OCI-LY7 (cell line): ENCODE measurements around the gene RFPL1. TPM values are rescaled to one million over a fixed set of nuclear protein-coding genes. Genes with fewer than 3 reads are reported as not detected.

Experiments used
- BruUV-seq: library from RNA; stranded (reverse); fragments of 400-500 nt; replicated peaks from 2 replicates; lab custom pipeline; 2021; lab: Mats Ljungman, UMichigan
- CTCF ChIA-PET: fragments of 300-600 bp; sonication (Branson Sonifier 250); formaldehyde crosslinking; loops from one replicate; lab custom pipeline; 2022; ENCODE audit warnings: antibody characterized with exemption; ENCODE audit not compliant: unreplicated experiment; lab: Charles Lee
- POLR2A ChIA-PET: fragments of 300-600 bp; sonication (Branson Sonifier 250); formaldehyde crosslinking; loops from one replicate; lab custom pipeline; 2022; ENCODE audit warnings: antibody characterized with exemption; lab: Charles Lee
- DNase-seq: peaks from one replicate; pipeline ENCODE4 v3.0.0-alpha.2; 2015; ENCODE audit warnings: low spot score
- H2AFZ ChIP-seq: fragments of 200-600 bp; sonication (generic), shearing (Covaris generic); 2 replicates; pipeline ENCODE4 v1.6.1; 2014; ENCODE audit warnings: mild to moderate bottlenecking, antibody characterized with exemption, low read length, moderate library complexity
- H3K27ac ChIP-seq: fragments of 200-600 bp; sonication (generic); 2 replicates; pipeline ENCODE4 v1.5.1; 2014; ENCODE audit warnings: mixed run types, low read depth, mild to moderate bottlenecking, moderate library complexity, low read length, inconsistent platforms; ENCODE audit not compliant: poor library complexity, severe bottlenecking
- H3K36me3 ChIP-seq: fragments of 200-600 bp; sonication (generic); 2 replicates; pipeline ENCODE4 v1.6.1; 2014; ENCODE audit warnings: mild to moderate bottlenecking, antibody characterized with exemption, low read length, moderate library complexity, mixed read lengths; ENCODE audit not compliant: insufficient read depth
- H3K4me1 ChIP-seq: fragments of 200-600 bp; sonication (generic); 2 replicates; pipeline ENCODE4 v1.5.1; 2014; ENCODE audit warnings: mild to moderate bottlenecking, low read length; ENCODE audit not compliant: insufficient read depth, poor library complexity, severe bottlenecking
- H3K4me2 ChIP-seq: fragments of 200-600 bp; sonication (generic); 2 replicates; pipeline ENCODE4 v1.6.1; 2014; ENCODE audit warnings: mild to moderate bottlenecking, low read length
- H3K4me3 ChIP-seq: fragments of 200-600 bp; sonication (generic); 2 replicates; pipeline ENCODE4 v1.5.1; 2014; ENCODE audit warnings: mild to moderate bottlenecking, low read depth, low read length; ENCODE audit not compliant: poor library complexity, severe bottlenecking
- H3K79me2 ChIP-seq: fragments of 200-600 bp; sonication (generic); 2 replicates; pipeline ENCODE4 v1.6.1; 2016; ENCODE audit warnings: low read depth, mild to moderate bottlenecking, low read length, moderate library complexity, mixed read lengths; ENCODE audit not compliant: insufficient read depth
- H3K9me2 ChIP-seq: fragments of 200-600 bp; sonication (generic); 2 replicates; pipeline ENCODE4 v1.6.1; 2016; ENCODE audit warnings: mild to moderate bottlenecking, low read length, mixed read lengths; ENCODE audit not compliant: insufficient read depth
- H3K9me3 ChIP-seq: fragments of 200-600 bp; sonication (generic); 2 replicates; pipeline ENCODE4 v1.6.1; 2014; ENCODE audit warnings: mild to moderate bottlenecking, mixed run types, low read length, mixed read lengths
- H4K20me1 ChIP-seq: fragments of 200-600 bp; sonication (generic); 2 replicates; pipeline ENCODE4 v1.6.1; 2014; ENCODE audit warnings: mild to moderate bottlenecking, antibody characterized with exemption, low read length, moderate library complexity, mixed read lengths; ENCODE audit not compliant: insufficient read depth
- CTCF ChIP-seq: fragments of 200-600 bp; sonication (generic); conservative IDR thresholded peaks from 2 replicates; pipeline ENCODE4 v1.5.1; 2014; ENCODE audit warnings: mild to moderate bottlenecking, antibody characterized with exemption, low read length, moderate library complexity, mixed read lengths
- EZH2phosphoT487 ChIP-seq: fragments of 200-600 bp; sonication (generic); IDR thresholded peaks from 2 replicates; pipeline ENCODE4 v1.6.1; 2018; ENCODE audit warnings: low read depth, borderline replicate concordance, mild to moderate bottlenecking, mixed run types, antibody characterized with exemption, low read length, moderate library complexity, mixed read lengths
- intact Hi-C: fragments of 100-400 bp; cut with micrococcal nuclease; formaldehyde crosslinking; loops from one replicate; pipeline ENCODE4 v1.10.0; 2022; ENCODE audit not compliant: unreplicated experiment
- total RNA-seq, 2 experiments: library from RNA; depleted of rRNA in 1 of 2; stranded (reverse); fragments of >200 nt in 1 of 2; shearing (Covaris generic) in 1 of 2; gene quantifications; 2 replicates each; pipeline ENCODE4 v1.2.3, GENCODE V29; 2014 to 2022

RFPL1 gene
- total RNA-seq, 2 experiments from 2014 or later = not detected

GRCh38 chr22:29459773-29460172 is 21.4 kb downstream of the RFPL1 start:
- no TSS peak for BruUV-seq
- no peak overlapping the region for H3K4me3 ChIP-seq
- H3K79me2 ChIP-seq = no peaks in the 10 kb centered on the region
- H3K4me1 ChIP-seq = no peaks in the 10 kb centered on the region
- DNase-seq = no peak
- H2AFZ ChIP-seq = no peak overlapping the region
- H3K36me3 ChIP-seq = no peaks in the 10 kb centered on the region
- H3K4me2 ChIP-seq = no peak overlapping the region
- POLR2A ChIA-PET = no interaction called here
- TF ChIP-seq CTCF (no peak), EZH2phosphoT487 (no peak)
- intact Hi-C loops = no loop called here
- H4K20me1 ChIP-seq = no peaks in the 10 kb centered on the region
- H3K27ac ChIP-seq = no peak overlapping the region
- no peaks in the 10 kb centered on the region for H3K9me3 ChIP-seq
- no peaks in the 10 kb centered on the region for H3K9me2 ChIP-seq
- CTCF ChIA-PET = no interaction called here

GRCh38 chr22:29461263-29461662 is 22.9 kb downstream of the RFPL1 start:
- Histone ChIP-seq H3K9me3 (no peaks in the 10 kb centered on the region), H3K4me3 (no peak overlapping the region), H3K36me3 (no peaks in the 10 kb centered on the region), H3K4me1 (no peaks in the 10 kb centered on the region), H2AFZ (no peak overlapping the region), H3K79me2 (no peaks in the 10 kb centered on the region), H4K20me1 (no peaks in the 10 kb centered on the region), H3K9me2 (no peaks in the 10 kb centered on the region), H3K27ac (no peak overlapping the region), H3K4me2 (no peak overlapping the region)
- no peak for DNase-seq
- TF ChIP-seq CTCF (no peak), EZH2phosphoT487 (no peak)
- POLR2A ChIA-PET = no interaction called here
- BruUV-seq = no TSS peak
- CTCF ChIA-PET = no interaction called here
- intact Hi-C loops = no loop called here

GRCh38 chr22:29463629-29464028 is 25.2 kb downstream of the RFPL1 start:
- H3K27ac ChIP-seq = no peak overlapping the region
- H3K4me2 ChIP-seq = no peak overlapping the region
- TF ChIP-seq CTCF = no peak
- no peak for TF ChIP-seq EZH2phosphoT487
- intact Hi-C loops = no loop called here
- no peak overlapping the region for H3K4me3 ChIP-seq
- POLR2A ChIA-PET = interaction anchor here (0.6 kb wide), 1 partner anchor 10 kb away, joined by 4 read pairs; no protein-coding TSS in a partner anchor
- no TSS peak for BruUV-seq
- H3K79me2 ChIP-seq = no peaks in the 10 kb centered on the region
- no peaks in the 10 kb centered on the region for H3K4me1 ChIP-seq
- H3K9me2 ChIP-seq = no peaks in the 10 kb centered on the region
- H2AFZ ChIP-seq = no peak overlapping the region
- no peaks in the 10 kb centered on the region for H3K9me3 ChIP-seq
- CTCF ChIA-PET = no interaction called here
- H4K20me1 ChIP-seq = no peaks in the 10 kb centered on the region
- DNase-seq = no peak
- no peaks in the 10 kb centered on the region for H3K36me3 ChIP-seq
